Common myeloid progenitor, CD34-positive (primary cell): ENCODE results near the gene KLK11.

Source experiments
- CTCF ChIA-PET: fragments of 350-600 bp; sonication (Branson Sonifier 250); formaldehyde crosslinking; loops from one replicate; lab custom pipeline; 2021; ENCODE audit warnings: antibody characterized with exemption; lab: Charles Lee
- POLR2A ChIA-PET: fragments of 350-600 bp; sonication (Branson Sonifier 250); formaldehyde crosslinking; loops from one replicate; lab custom pipeline; 2021; ENCODE audit warnings: antibody characterized with exemption; lab: Charles Lee
- DNase-seq, 3 donors: peaks; one replicate each; pipeline versions ENCODE4 v3.0.0 to v3.0.0-alpha.2; 2013
- H3K27ac ChIP-seq, 2 experiments: 1 replicate in 1 of 2; 2 replicates in 1 of 2; pipeline ENCODE4 v1.7.0; 2013; ENCODE audit warnings: inconsistent platforms in 2 of 2, low read length in 2 of 2, mild to moderate bottlenecking in 2 of 2, low read depth in 1 of 2, moderate library complexity in 1 of 2; ENCODE audit not compliant: severe bottlenecking in 2 of 2, insufficient read depth in 1 of 2, poor library complexity in 1 of 2
- H3K27me3 ChIP-seq, 5 experiments: replicated peaks in 2 of 5; 1 replicate in 3 of 5; 2 replicates in 2 of 5; pipeline versions ENCODE4 v1.6.1 to v1.7.0; 2013; ENCODE audit warnings: low read length in 4 of 5, mild to moderate bottlenecking in 2 of 5, moderate library complexity in 2 of 5, inconsistent platforms in 1 of 5; ENCODE audit not compliant: insufficient read depth in 5 of 5, control insufficient read depth in 4 of 5
- H3K36me3 ChIP-seq, 4 experiments: 1 replicate in 2 of 4; 2 replicates in 2 of 4; pipeline versions ENCODE4 v1.6.1 to v1.7.0; 2013; ENCODE audit warnings: low read length in 3 of 4, control low read depth in 1 of 4, mild to moderate bottlenecking in 1 of 4; ENCODE audit not compliant: control insufficient read depth in 4 of 4, insufficient read depth in 4 of 4
- H3K4me1 ChIP-seq, 4 experiments: 1 replicate in 3 of 4; 2 replicates in 1 of 4; pipeline versions ENCODE4 v1.6.1 to v1.7.1; 2013; ENCODE audit warnings: low read length in 3 of 4, mild to moderate bottlenecking in 3 of 4, control low read depth in 1 of 4, inconsistent platforms in 1 of 4, moderate library complexity in 1 of 4; ENCODE audit not compliant: control insufficient read depth in 4 of 4, insufficient read depth in 4 of 4; ENCODE audit errors: control extremely low read depth in 1 of 4
- H3K4me3 ChIP-seq, 7 experiments: 1 replicate in 4 of 7; 2 replicates in 3 of 7; pipeline versions ENCODE4 v1.5.1 to v1.7.0; 2013; ENCODE audit warnings: mild to moderate bottlenecking in 7 of 7, low read length in 6 of 7, moderate library complexity in 6 of 7, inconsistent platforms in 2 of 7, low read depth in 2 of 7, control low read depth in 1 of 7; ENCODE audit not compliant: insufficient read depth in 4 of 7, control insufficient read depth in 1 of 7; ENCODE audit errors: extremely low read depth in 1 of 7
- H3K9me3 ChIP-seq, 5 experiments: 1 replicate in 4 of 5; 2 replicates in 1 of 5; pipeline versions ENCODE4 v1.6.1 to v1.7.1; 2013; ENCODE audit warnings: low read length in 4 of 5, mild to moderate bottlenecking in 2 of 5, inconsistent platforms in 1 of 5, low read depth in 1 of 5, moderate library complexity in 1 of 5; ENCODE audit not compliant: control insufficient read depth in 4 of 5, insufficient read depth in 2 of 5; ENCODE audit errors: control extremely low read depth in 1 of 5
- WGBS: methylation state at CpG from one replicate; pipeline ENCODE4 v1.1.5; 2013; ENCODE audit not compliant: insufficient coverage; 5-methylcytosine and 5-hydroxymethylcytosine counted together

KLK11 gene

GRCh38 chr19:51044327-51044726 is 17.9 kb upstream of the KLK11 start:
- Histone ChIP-seq H3K27ac (no peak overlapping the region), H3K4me3 (no peak overlapping the region), H3K27me3 (peaks cover 0 to 16% (median 6%) of the 10 kb centered on the region in 5 experiments), H3K36me3 (no peaks in the 10 kb centered on the region), H3K4me1 (no peaks in the 10 kb centered on the region), H3K9me3 (peaks cover 0 to under 1% (median 0%) of the 10 kb centered on the region in 5 experiments)
- POLR2A ChIA-PET = no interaction called here
- WGBS = 91% methylated on average over 11 of the region's 11 CpGs
- DNase-seq = no peak
- CTCF ChIA-PET = no interaction called here

GRCh38 chr19:51043497-51043896 is 17.1 kb upstream of the KLK11 start:
- H3K36me3 ChIP-seq = no peaks in the 10 kb centered on the region
- CTCF ChIA-PET = no interaction called here
- H3K9me3 ChIP-seq = no peaks in the 10 kb centered on the region
- no peak for DNase-seq
- POLR2A ChIA-PET = no interaction called here
- no peak overlapping the region for H3K27ac ChIP-seq
- H3K4me1 ChIP-seq = no peaks in the 10 kb centered on the region
- WGBS = 85% methylated on average over 8 of the region's 9 CpGs
- no peak overlapping the region for H3K4me3 ChIP-seq
- H3K27me3 ChIP-seq = peaks cover 0 to 13% (median 6%) of the 10 kb centered on the region in 5 experiments

- H3K4me1 ChIP-seq = no peaks in the 10 kb centered on the region
- ChIA-PET POLR2A (no interaction called here), CTCF (no interaction called here)
- H3K4me3 ChIP-seq = no peak overlapping the region
- no peak overlapping the region for H3K27ac ChIP-seq
- no peak for DNase-seq
- no peaks in the 10 kb centered on the region for H3K36me3 ChIP-seq
- WGBS = no CpG with 5 or more reads among the region's 6 CpGs
- no peaks in the 10 kb centered on the region for H3K9me3 ChIP-seq
- H3K27me3 ChIP-seq = peaks cover 0 to 12% (median 1%) of the 10 kb centered on the region in 5 experiments
Measured at GRCh38 chr19:51040151-51040550, 13.7 kb upstream of the KLK11 start.

- H3K9me3 ChIP-seq = no peaks in the 10 kb centered on the region
- 69% methylated on average over 6 of the region's 9 CpGs for WGBS
- H3K27ac ChIP-seq = no peak overlapping the region
- ChIA-PET POLR2A (no interaction called here), CTCF (interaction anchor here (0.7 kb wide), 1 partner anchor 17 kb away, joined by 4 read pairs; no protein-coding TSS in a partner anchor)
- H3K27me3 ChIP-seq = peaks cover 0 to 24% (median 0%) of the 10 kb centered on the region in 5 experiments
- H3K4me1 ChIP-seq = no peaks in the 10 kb centered on the region
- no peak for DNase-seq
- no peaks in the 10 kb centered on the region for H3K36me3 ChIP-seq
- no peak overlapping the region for H3K4me3 ChIP-seq
Measured at GRCh38 chr19:51036519-51036918, 10.1 kb upstream of the KLK11 start.

GRCh38 chr19:51034704-51035103 is 8.3 kb upstream of the KLK11 start, which contains the start of gene KLK12:
TSS of gene KLK12 (minus strand) at chr19:51035002. CDS start at chr19:51034621, 381 bp downstream.
- DNase-seq = no peak
- Histone ChIP-seq H3K27ac (no peak within 1 kb of the TSS), H3K4me3 (no peak within 1 kb of the TSS), H3K4me1 (no peaks in the 10 kb centered on the region), H3K36me3 (no peaks in the 10 kb centered on the region), H3K27me3 (peaks cover 0 to 28% (median 0%) of the 10 kb centered on the region in 5 experiments), H3K9me3 (no peaks in the 10 kb centered on the region)
- WGBS = 55% methylated on average over 5 of the region's 11 CpGs
- ChIA-PET CTCF (no interaction called here), POLR2A (no interaction called here)

- CTCF ChIA-PET = no interaction called here
- POLR2A ChIA-PET = no interaction called here
- Histone ChIP-seq H3K4me1 (no peaks in the 10 kb centered on the region), H3K9me3 (no peaks in the 10 kb centered on the region), H3K4me3 (no peak overlapping the region), H3K27me3 (peaks cover 0 to 43% (median 4%) of the 10 kb centered on the region in 5 experiments), H3K27ac (no peak overlapping the region), H3K36me3 (no peaks in the 10 kb centered on the region)
- 96% methylated on average over 23 of the region's 28 CpGs for WGBS
- DNase-seq = no peak
Measured at GRCh38 chr19:51031880-51032225, 5.4 kb upstream of the KLK11 start.

GRCh38 chr19:51031220-51031879 is 4.9 kb upstream of the KLK11 start:
- Histone ChIP-seq H3K36me3 (no peaks in the 10 kb centered on the region), H3K27ac (no peak overlapping the region), H3K9me3 (no peaks in the 10 kb centered on the region), H3K4me3 (no peak overlapping the region), H3K27me3 (peaks cover 0 to 46% (median 4%) of the 10 kb centered on the region in 5 experiments), H3K4me1 (no peaks in the 10 kb centered on the region)
- no peak for DNase-seq
- 100% methylated on average over 4 of the region's 7 CpGs for WGBS
- ChIA-PET POLR2A (no interaction called here), CTCF (no interaction called here)
